ENCODE data around the gene POLR1B.
"Not testable (repeated sequence)": the region's sequence is repeated elsewhere in the genome, so short reads cannot be mapped to it uniquely, and the experiment has no call there.

POLR1B gene

GRCh38 chr2:112602917-112603316 is 60.7 kb downstream of the POLR1B start:
- no peak for DNase-seq

GRCh38 chr2:112603731-112604130 is 61.5 kb downstream of the POLR1B start:
- DNase-seq: no peak

- DNase-seq: no peak
Measured at GRCh38 chr2:112604952-112605351, 62.7 kb downstream of the POLR1B start.

- no peak for DNase-seq
Measured at GRCh38 chr2:112605926-112606325, 63.7 kb downstream of the POLR1B start.

DNA sequence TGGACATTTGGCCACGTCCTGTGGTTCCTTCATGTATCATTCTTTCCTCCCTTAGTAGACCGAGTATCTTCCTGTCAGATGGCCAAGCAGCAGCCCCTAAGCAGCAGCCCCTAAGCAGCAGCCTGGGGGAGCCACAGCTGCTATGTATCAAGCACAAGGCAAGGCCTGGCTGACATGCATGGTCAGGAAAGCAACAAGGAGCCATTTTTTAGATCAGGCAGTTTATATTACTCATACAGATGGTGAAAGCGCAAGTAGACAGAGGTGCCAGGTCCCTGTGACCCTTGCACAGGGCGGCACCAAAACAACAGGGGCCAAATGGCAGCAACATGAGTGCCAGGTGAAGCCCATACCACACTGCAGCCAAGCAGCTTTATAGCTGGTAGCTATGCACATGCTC is 64.3 kb downstream of the POLR1B start:
- DNase-seq: no peak

- DNase-seq: no peak
Measured at GRCh38 chr2:112607680-112608438, 65.6 kb downstream of the POLR1B start.

GRCh38 chr2:112609320-112609719 is 67.1 kb downstream of the POLR1B start:
- DNase-seq: not testable (repeated sequence)

GRCh38 chr2:112612283-112612682 is 70.0 kb downstream of the POLR1B start:
- DNase-seq: not testable (repeated sequence)

DNA sequence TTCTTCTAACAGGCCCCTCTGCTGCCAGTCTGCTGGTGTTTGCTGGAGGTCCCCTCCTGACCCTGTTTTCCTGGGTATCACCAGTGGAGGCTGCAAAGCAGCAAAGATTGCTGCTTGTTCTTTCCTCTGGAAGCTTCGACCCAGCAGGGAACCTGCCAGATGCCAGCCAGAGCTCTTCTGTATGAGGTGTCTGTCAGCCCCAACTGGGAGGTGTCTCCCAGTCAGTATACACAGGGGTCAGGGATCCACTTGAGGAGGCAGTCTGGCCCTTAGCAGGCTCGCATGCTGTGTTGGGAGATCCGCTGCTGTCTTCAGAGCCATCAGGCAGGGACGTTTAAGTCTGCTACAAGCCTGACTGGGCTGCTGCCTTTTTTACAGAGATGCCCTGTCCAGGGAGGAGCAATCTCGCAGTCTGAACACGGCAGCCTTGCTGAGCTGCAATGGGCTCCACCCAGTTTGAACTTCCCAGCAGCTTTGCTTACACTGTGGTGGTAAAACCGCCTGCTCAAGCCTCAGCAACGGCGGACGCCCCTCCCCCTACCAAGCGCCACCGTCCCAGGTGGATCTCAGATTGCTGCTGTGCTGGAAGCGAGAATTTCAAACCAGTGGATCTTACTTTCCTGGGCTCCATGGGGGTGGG is 72.1 kb downstream of the POLR1B start:
- no peak for DNase-seq

- no peak for DNase-seq
Measured at GRCh38 chr2:112615051-112615450, 72.8 kb downstream of the POLR1B start.

GRCh38 chr2:112615798-112616197 is 73.5 kb downstream of the POLR1B start:
- DNase-seq: not testable (repeated sequence)

GRCh38 chr2:112618383-112618782 is 76.1 kb downstream of the POLR1B start:
- no peak for DNase-seq

- peak; percentile 90 for DNase-seq
Measured at GRCh38 chr2:112621790-112622527, 79.7 kb downstream of the POLR1B start.

DNA sequence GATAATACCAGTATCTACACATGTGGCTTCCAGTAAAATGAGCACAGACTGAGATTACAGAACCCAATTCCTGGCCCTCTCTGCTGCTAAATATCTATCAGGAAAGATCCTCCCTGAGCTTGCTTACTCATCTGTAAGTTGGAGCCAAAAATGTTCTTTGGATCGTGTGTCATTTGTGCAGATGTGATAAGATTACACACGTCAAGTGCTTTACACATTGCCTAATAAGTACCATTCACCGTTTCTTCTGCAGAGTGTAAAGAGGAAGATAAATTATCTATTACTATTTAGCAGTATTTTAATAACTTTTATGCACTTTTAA is 80.2 kb downstream of the POLR1B start:
- peak; percentile 92 for DNase-seq

GRCh38 chr2:112623913-112624777 is 81.9 kb downstream of the POLR1B start:
- peak; percentile 72 for DNase-seq

DNA sequence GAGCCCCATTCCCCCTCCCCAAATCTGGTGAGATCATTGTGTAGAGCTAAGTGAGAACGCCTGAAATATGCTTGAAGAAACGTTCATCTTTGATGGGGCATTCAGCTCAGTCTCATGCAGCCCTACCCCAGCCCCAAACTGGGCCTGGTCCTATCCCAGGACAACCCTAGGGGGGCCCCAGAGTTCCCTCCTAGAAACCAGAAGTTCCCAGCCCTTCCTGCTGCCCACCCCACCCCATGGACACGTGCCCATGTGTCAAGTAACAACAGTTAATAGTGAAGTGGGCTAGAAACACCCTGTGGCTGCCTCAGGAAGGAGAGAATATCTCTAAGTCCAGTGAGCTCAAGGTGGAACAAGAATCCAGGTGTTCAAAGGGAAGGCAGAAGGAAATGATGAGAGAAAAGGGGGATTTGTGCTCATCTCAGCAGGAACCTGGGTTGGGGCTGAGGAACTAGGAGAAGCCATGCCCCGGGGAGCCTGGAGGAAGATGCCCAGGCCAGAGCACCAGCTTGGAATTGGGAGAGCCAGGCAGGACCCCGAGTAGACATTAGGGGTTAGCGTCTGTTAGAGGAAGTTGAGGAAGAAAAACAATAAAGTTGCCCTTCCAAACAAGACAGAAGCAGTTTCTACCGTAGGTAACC is 83.3 kb downstream of the POLR1B start:
- no peak for DNase-seq

GRCh38 chr2:112626604-112627059 is 84.4 kb downstream of the POLR1B start:
- peak; percentile 82 for DNase-seq
